Hematopoietic multipotent progenitor cell treated with erythropoietin and hydrocortisone succinate and interleukin-3 and kit ligand, for 15 days (in vitro differentiated cells): ENCODE results near the gene SUSD4.

Experiments used
- DNase-seq: peaks from one replicate; pipeline ENCODE4 v3.0.0-alpha.2; 2015; ENCODE audit warnings: low spot score

Gene SUSD4

GRCh38 chr1:223358826-223359225, 5.2 kb downstream of the SUSD4 start:
- no peak for DNase-seq

- no peak for DNase-seq
Observed at GRCh38 chr1:223355699-223356098, 8.3 kb downstream of the SUSD4 start.

- no peak for DNase-seq
Observed at GRCh38 chr1:223353939-223354338, 10.0 kb downstream of the SUSD4 start.

DNA sequence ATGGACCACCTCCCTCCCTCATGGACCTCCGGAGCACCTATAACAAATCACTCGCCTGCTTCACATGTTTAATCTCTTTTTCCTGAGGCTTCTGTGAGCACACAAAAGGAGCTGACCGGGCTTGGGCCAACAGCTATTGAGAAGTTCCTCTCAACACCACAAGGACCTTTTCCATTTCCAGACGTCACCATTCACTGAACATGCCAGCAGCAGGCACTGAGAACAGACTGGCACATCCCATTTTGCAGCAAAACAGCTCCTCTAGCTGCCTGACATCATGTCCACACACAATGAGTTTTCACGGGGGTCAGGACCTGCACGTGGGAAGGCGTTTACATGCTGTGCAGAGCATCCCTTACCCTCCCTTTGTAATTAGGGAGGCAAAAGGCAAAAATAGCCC, 11.0 kb downstream of the SUSD4 start:
- DNase-seq, result no peak

- no peak for DNase-seq
Observed at GRCh38 chr1:223350361-223350908, 13.5 kb downstream of the SUSD4 start.

GRCh38 chr1:223349241-223349640, 14.7 kb downstream of the SUSD4 start:
- DNase-seq, result no peak

DNA sequence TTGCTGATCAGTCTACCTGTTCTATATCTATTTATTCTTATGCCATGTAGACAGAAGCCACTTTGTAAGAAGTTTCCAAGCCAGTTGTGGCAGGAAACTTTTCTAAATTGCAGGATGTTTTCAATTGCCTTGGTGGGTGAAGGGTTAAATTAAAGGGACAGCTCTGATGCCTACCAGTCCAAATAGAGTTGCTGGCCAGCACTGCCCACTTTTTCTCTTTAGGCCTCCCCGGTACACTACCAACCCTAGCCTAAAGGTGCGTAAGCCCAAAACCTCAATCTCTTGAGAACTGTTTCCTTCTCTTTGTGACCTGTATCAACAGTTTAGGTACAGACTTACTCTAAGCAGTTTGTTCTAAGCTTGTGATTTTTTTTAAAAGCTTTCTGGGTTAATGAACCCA, 15.5 kb downstream of the SUSD4 start:
- DNase-seq, result no peak

- DNase-seq, result no peak
Observed at GRCh38 chr1:223347583-223347982, 16.4 kb downstream of the SUSD4 start.

- no peak for DNase-seq
Observed at GRCh38 chr1:223346311-223346710, 17.7 kb downstream of the SUSD4 start.

- no peak for DNase-seq
Observed at GRCh38 chr1:223345720-223346119, 18.3 kb downstream of the SUSD4 start.

GRCh38 chr1:223344491-223344890, 19.5 kb downstream of the SUSD4 start:
- DNase-seq, result no peak

DNA sequence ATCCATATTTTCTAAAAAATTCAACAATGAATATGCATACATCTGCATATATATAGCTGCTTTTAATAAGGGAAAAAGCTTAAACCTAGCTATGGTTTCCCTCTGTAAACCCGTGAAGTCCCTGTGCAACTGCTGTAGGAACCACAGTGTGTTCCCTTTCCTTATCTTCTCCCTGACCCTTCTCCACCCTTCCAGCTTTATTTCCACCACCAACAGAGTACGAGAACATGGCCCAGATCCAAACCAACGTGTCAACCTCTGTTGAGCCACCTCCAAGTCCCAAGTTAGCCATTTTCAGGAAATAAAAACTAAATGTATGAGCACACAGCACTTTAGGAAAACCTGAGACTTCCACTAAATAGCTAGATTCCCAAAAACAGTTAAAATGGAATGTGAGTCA, 20.3 kb downstream of the SUSD4 start:
- DNase-seq, result no peak

DNA sequence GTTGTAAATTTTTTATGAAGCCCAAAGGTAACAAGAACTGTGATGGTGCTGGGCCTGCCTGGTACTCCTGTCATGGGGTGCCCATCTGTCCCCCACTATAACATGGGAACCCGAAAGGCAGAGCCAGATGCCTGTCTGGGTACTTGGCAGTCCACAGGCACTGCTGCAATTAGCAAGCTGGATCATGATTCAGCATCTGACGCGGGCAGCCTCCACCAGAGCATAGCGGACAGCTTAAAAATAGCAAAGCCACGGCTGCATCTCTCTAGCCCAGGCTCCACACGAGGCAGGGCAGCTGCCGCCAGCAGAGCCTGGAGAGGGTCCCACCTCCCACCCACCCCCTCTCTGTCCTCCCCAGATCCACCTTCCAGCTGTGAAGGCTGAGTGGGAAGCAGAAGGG, 22.9 kb downstream of the SUSD4 start:
- DNase-seq, result no peak

- no peak for DNase-seq
Observed at GRCh38 chr1:223340637-223341036, 23.3 kb downstream of the SUSD4 start.

DNA sequence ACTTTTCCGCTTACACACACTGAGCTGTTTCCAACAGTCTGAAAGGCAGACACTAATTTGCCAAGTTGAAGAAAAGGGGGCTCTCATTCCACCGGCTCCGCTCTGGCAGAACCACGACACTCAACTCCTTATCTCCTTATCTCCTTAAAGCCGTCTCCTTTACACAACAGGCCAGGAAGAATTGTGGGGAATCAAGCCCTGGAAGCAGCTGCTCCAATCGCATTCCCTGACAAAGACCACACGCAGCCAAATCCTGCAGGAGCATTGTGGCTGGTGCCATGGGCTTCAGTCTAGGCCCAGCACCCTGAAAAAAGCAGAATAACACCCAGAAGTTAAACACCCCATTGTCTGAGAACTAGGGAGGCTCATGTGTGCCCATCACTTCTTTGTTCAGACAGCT, 24.1 kb downstream of the SUSD4 start:
- no peak for DNase-seq

DNA sequence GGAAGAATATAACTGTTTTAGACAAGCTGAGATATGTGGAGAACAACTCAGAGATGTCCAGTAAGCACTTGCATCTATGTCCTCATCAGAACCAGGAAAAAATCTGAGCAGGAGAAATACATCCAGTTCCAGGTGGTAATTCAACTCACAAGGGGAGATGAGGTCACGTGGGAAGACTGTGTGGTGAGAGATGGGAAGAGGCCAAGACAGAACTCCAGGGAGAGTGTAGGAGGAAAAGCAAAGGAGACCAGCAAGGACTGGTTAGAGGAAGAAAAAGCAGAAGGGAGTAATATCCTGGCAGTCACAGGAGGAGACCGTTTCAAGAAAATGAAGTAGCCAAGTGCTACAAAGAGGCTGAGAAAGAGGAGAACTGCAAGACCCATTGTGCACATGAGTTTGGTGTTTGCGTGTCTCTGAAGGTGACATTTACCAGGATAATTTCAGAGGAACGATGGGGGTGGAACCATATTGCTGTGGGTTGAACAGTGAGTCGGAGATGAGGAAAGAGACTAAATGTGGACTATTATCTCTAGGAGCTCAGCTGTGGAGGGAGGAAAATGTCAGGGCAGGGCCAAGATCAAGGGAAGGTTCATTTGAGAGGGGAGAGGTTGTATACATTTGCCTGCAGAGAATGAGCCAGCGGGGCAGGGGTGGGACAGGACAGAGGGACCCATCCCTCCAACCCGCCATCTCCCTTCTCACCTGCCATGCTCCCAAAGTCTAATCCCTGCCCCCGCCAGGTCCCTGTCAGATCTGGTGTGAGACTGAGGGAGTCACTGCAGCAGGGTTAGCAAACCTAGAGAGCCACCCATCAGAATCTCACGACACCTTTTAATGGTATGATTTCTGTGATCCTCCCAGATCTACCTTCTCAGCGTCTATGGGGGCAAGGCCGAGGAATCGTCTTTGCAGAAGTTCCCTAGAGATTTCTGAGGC, 24.9 kb downstream of the SUSD4 start:
- DNase-seq, result no peak

GRCh38 chr1:223337174-223337869, 26.7 kb downstream of the SUSD4 start:
- DNase-seq, result no peak

- DNase-seq, result no peak
Observed at GRCh38 chr1:223334156-223334555, 29.8 kb downstream of the SUSD4 start.

- no peak for DNase-seq
Observed at GRCh38 chr1:223332997-223333396, 31.0 kb downstream of the SUSD4 start.

DNA sequence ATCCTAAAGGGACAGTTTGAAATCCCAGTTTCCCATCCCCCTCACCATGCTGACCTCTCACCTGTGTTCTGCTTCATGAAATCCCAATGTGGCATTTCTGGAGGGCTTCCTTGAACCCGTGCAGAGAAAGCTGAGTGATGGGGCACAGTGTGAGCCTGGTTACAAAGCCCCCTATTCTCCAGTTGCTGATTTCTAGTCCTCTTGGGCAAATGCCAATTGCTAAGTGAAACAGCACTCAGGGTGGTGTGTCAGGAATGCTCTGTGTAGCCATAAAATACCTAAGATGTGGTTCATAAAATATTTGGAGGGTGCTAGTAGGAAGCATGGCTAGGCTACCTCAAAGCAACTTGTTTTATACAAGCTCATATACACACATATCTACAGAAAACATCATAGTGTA, 32.0 kb downstream of the SUSD4 start:
- DNase-seq, result no peak

GRCh38 chr1:223331301-223331700, 32.7 kb downstream of the SUSD4 start:
- no peak for DNase-seq

DNA sequence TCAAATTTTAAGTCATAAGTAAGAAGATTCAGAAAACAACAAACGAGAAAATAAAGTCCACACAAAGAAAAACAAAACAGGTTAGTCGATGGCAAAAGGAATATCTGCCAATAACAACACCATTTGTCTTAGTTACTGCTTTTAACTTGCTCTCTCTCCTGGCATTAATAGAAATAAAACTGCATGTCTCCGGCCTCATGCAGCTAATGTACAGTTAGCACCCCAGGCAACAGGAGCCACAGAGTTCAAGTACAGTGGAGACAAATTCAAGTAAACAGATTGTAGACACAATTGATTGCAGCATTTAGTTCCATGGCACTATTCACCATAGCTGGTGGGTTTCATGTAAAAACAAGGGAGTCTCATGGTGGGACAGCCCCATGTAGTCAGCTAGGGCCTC, 33.5 kb downstream of the SUSD4 start:
- DNase-seq, result no peak
